Ovary (tissue), 3 donors: ENCODE measurements around the gene TBX3.

Experiments used
- CTCF ChIP-seq, 3 donors: fragments of 450-650 bp in 2 of 3; fragments of 200-600 bp in 1 of 3; IDR thresholded peaks; one replicate each; pipeline versions ENCODE4 v1.5.1 to v1.8.0; 2016 to 2022; ENCODE audit warnings: antibody characterized with exemption in 3 of 3, mild to moderate bottlenecking in 1 of 3
- POLR2A ChIP-seq: fragments of 450-650 bp; IDR thresholded peaks from one replicate; pipeline ENCODE4 v1.6.1; 2017; ENCODE audit warnings: antibody characterized with exemption, mild to moderate bottlenecking, moderate library complexity
- donor health status: DM: no; HTN: no; CAD: no.

- TF ChIP-seq CTCF (IDR thresholded peaks at IDR 0.05) (no peak), POLR2A (no peak)
These were observed 13.3 kb upstream of the TBX3 start for GRCh38 chr12:114697243-114697716.
